Measurements from ENCODE around the gene NDUFB3. TPM values are rescaled to one million over a fixed set of nuclear protein-coding genes. Genes with fewer than 3 reads are reported as not detected.
"Not testable (repeated sequence)": the region's sequence is repeated elsewhere in the genome, so short reads cannot be mapped to it uniquely, and the experiment has no call there.

NDUFB3 gene
- total RNA-seq, 1 donor from 2014 or later: 115 TPM

- no peak overlapping the region for H3K27ac Mint-ChIP-seq (ENCODE audit: unreplicated experiment)
- Histone ChIP-seq H4K20me1 (ENCODE audit: insufficient read depth, low read length) (peaks cover 8% of the 10 kb centered on the region), H3K4me2 (ENCODE audit: low read length) (no peak overlapping the region), H3K4me3 (ENCODE audit: insufficient read depth, low read depth, low read length) (no peak overlapping the region), H3K79me2 (ENCODE audit: insufficient read depth, low read length) (peaks cover 14% of the 10 kb centered on the region), H2AFZ (ENCODE audit: low read depth, low read length) (no peak overlapping the region), H3K4me1 (ENCODE audit: insufficient read depth, low read length) (no peaks in the 10 kb centered on the region), H3K27ac (ENCODE audit: low read depth, low read length) (no peak overlapping the region), H3K9me3 (ENCODE audit: insufficient read depth, low read depth, low read length) (no peaks in the 10 kb centered on the region), H3K9ac (ENCODE audit: low read length) (no peak overlapping the region), H3K27me3 (ENCODE audit: insufficient read depth, low read length) (no peaks in the 10 kb centered on the region), H3K36me3 (ENCODE audit: insufficient read depth, low read length) (no peaks in the 10 kb centered on the region)
- peaks cover 25% of the 10 kb centered on the region for H3K36me3 Mint-ChIP-seq (ENCODE audit: low read depth, unreplicated experiment)
- no peaks in the 10 kb centered on the region for H3K27me3 Mint-ChIP-seq (ENCODE audit: low read depth, unreplicated experiment)
- DNase-seq (ENCODE audit: low read depth) (no peak), FAIRE-seq (no peak)
- TF ChIP-seq CTCF (IDR thresholded peaks at IDR 0.05; ENCODE audit: insufficient read depth, low read depth, low read length): no peak
- TF ChIP-seq EZH2 (IDR thresholded peaks at IDR 0.05; ENCODE audit: insufficient read depth, low read length): no peak
- H3K9me3 Mint-ChIP-seq (ENCODE audit: unreplicated experiment): peaks cover 14% of the 10 kb centered on the region
- no peaks in the 10 kb centered on the region for H3K4me1 Mint-ChIP-seq (ENCODE audit: low read depth, unreplicated experiment)
- no peak overlapping the region for H3K4me3 Mint-ChIP-seq (ENCODE audit: unreplicated experiment)
These were observed 32.9 kb upstream of the NDUFB3 start for GRCh38 chr2:201038855-201039254.

DNA sequence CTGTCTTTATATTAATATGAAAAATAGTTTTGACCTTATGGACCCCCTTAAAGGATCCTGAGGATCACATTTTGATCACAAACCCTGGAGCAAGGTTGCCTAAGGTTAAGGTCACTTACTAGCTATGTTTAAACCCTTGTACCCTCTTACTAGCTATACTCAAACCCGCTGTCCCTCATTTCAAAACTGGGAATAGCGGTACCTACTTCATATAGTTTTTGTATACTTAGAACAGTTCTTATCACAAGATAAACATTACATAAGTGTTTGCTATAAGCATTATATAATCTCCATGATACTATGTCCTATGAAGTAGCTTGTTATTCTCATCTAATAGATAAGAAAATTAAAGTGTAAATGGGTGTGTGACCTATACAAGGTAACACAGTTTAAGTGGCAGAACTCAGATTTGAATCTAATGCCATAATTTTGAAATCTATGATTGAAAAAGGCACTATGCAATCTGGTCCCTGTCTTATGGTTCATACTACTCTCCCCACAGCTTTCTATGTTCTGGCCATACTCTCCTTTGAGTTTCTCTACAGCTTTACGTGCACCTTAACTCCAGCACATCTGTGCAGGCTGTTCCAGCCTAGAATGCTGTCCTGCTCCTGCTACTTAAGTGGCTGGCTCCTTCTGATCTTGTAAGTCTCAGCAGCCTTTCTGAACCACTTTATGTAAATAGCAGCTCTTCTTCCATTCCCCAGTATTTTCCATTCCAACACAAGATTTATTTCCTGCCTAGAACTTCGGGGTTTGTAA, 30.8 kb upstream of the NDUFB3 start:
- no peaks in the 10 kb centered on the region for H3K4me1 Mint-ChIP-seq (ENCODE audit: low read depth, unreplicated experiment)
- FAIRE-seq: no peak
- H3K36me3 Mint-ChIP-seq (ENCODE audit: low read depth, unreplicated experiment): peaks cover 20% of the 10 kb centered on the region
- TF ChIP-seq CTCF (IDR thresholded peaks at IDR 0.05; ENCODE audit: insufficient read depth, low read depth, low read length): no peak
- no peak for TF ChIP-seq EZH2 (IDR thresholded peaks at IDR 0.05; ENCODE audit: insufficient read depth, low read length)
- Histone ChIP-seq H3K36me3 (ENCODE audit: insufficient read depth, low read length) (no peaks in the 10 kb centered on the region), H3K9ac (ENCODE audit: low read length) (no peak overlapping the region), H4K20me1 (ENCODE audit: insufficient read depth, low read length) (peaks cover 8% of the 10 kb centered on the region), H3K9me3 (ENCODE audit: insufficient read depth, low read depth, low read length) (no peaks in the 10 kb centered on the region), H3K4me2 (ENCODE audit: low read length) (no peak overlapping the region), H3K4me3 (ENCODE audit: insufficient read depth, low read depth, low read length) (no peak overlapping the region), H3K27ac (ENCODE audit: low read depth, low read length) (no peak overlapping the region), H3K79me2 (ENCODE audit: insufficient read depth, low read length) (peaks cover 32% of the 10 kb centered on the region), H2AFZ (ENCODE audit: low read depth, low read length) (no peak overlapping the region), H3K27me3 (ENCODE audit: insufficient read depth, low read length) (no peaks in the 10 kb centered on the region), H3K4me1 (ENCODE audit: insufficient read depth, low read length) (no peaks in the 10 kb centered on the region)
- H3K9me3 Mint-ChIP-seq (ENCODE audit: unreplicated experiment): peaks cover 9% of the 10 kb centered on the region
- H3K4me3 Mint-ChIP-seq (ENCODE audit: unreplicated experiment): no peak overlapping the region
- H3K27ac Mint-ChIP-seq (ENCODE audit: unreplicated experiment): no peak overlapping the region
- no peaks in the 10 kb centered on the region for H3K27me3 Mint-ChIP-seq (ENCODE audit: low read depth, unreplicated experiment)
- DNase-seq (ENCODE audit: low read depth): no peak

- H3K4me1 Mint-ChIP-seq (ENCODE audit: low read depth, unreplicated experiment); H3K9me3 Mint-ChIP-seq (ENCODE audit: unreplicated experiment); H3K4me3 Mint-ChIP-seq (ENCODE audit: unreplicated experiment); H3K27ac ChIP-seq (ENCODE audit: low read depth, low read length); H3K9me3 ChIP-seq (ENCODE audit: insufficient read depth, low read depth, low read length); H3K36me3 ChIP-seq (ENCODE audit: insufficient read depth, low read length); FAIRE-seq; DNase-seq (ENCODE audit: low read depth); H3K4me2 ChIP-seq (ENCODE audit: low read length); H3K27me3 Mint-ChIP-seq (ENCODE audit: low read depth, unreplicated experiment); H3K9ac ChIP-seq (ENCODE audit: low read length); H3K27me3 ChIP-seq (ENCODE audit: insufficient read depth, low read length); H3K4me1 ChIP-seq (ENCODE audit: insufficient read depth, low read length); H2AFZ ChIP-seq (ENCODE audit: low read depth, low read length); H3K4me3 ChIP-seq (ENCODE audit: insufficient read depth, low read depth, low read length); H3K27ac Mint-ChIP-seq (ENCODE audit: unreplicated experiment): not testable (repeated sequence)
- peaks cover 21% of the 10 kb centered on the region for H3K36me3 Mint-ChIP-seq (ENCODE audit: low read depth, unreplicated experiment)
- Histone ChIP-seq H4K20me1 (ENCODE audit: insufficient read depth, low read length) (peaks cover 15% of the 10 kb centered on the region), H3K79me2 (ENCODE audit: insufficient read depth, low read length) (peaks cover 46% of the 10 kb centered on the region)
These were observed 29.4 kb upstream of the NDUFB3 start for GRCh38 chr2:201042451-201042850.

DNA sequence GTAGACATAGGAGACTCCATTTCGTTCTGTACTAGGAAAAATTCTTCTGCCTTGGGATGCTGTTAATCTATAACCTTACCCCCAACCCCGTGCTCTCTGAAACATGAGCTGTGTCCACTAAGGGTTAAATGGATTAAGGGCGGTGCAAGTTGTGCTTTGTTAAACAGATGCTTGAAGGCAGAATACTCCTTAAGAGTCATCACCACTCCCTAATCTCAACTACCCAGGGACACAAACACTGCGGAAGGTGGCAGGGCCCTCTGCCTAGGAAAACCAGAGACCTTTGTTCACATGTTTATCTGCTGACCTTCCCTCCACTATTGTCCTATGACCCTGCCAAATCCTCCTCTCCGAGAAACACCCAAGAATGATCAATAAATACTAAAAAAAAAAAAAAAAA, 28.8 kb upstream of the NDUFB3 start:
- not testable (repeated sequence) for H3K4me2 ChIP-seq (ENCODE audit: low read length); DNase-seq (ENCODE audit: low read depth); H2AFZ ChIP-seq (ENCODE audit: low read depth, low read length); H3K27me3 Mint-ChIP-seq (ENCODE audit: low read depth, unreplicated experiment); H3K4me1 ChIP-seq (ENCODE audit: insufficient read depth, low read length); H3K4me1 Mint-ChIP-seq (ENCODE audit: low read depth, unreplicated experiment); H3K9me3 ChIP-seq (ENCODE audit: insufficient read depth, low read depth, low read length); H3K9ac ChIP-seq (ENCODE audit: low read length); H3K4me3 ChIP-seq (ENCODE audit: insufficient read depth, low read depth, low read length); H3K4me3 Mint-ChIP-seq (ENCODE audit: unreplicated experiment); H3K27ac Mint-ChIP-seq (ENCODE audit: unreplicated experiment); H3K9me3 Mint-ChIP-seq (ENCODE audit: unreplicated experiment); H3K27me3 ChIP-seq (ENCODE audit: insufficient read depth, low read length); FAIRE-seq; H3K27ac ChIP-seq (ENCODE audit: low read depth, low read length); H3K36me3 ChIP-seq (ENCODE audit: insufficient read depth, low read length)
- peaks cover 24% of the 10 kb centered on the region for H3K36me3 Mint-ChIP-seq (ENCODE audit: low read depth, unreplicated experiment)
- Histone ChIP-seq H4K20me1 (ENCODE audit: insufficient read depth, low read length) (peaks cover 15% of the 10 kb centered on the region), H3K79me2 (ENCODE audit: insufficient read depth, low read length) (peaks cover 52% of the 10 kb centered on the region)
